Fibroblast of lung (primary cell): ENCODE results near the gene FAM219B.

Source experiments
- CTCF ChIP-seq, 2 donors: IDR thresholded peaks in 1 of 2; conservative IDR thresholded peaks in 1 of 2; 1 replicate in 1 of 2; 2 replicates in 1 of 2; pipeline ENCODE4 v1.5.1; 2011 to 2012; ENCODE audit warnings: low read length in 2 of 2, control low read depth in 1 of 2, inconsistent platforms in 1 of 2, low read depth in 1 of 2, mild to moderate bottlenecking in 1 of 2
- EZH2 ChIP-seq: IDR thresholded peaks from 2 replicates; pipeline ENCODE4 v1.5.1; 2012; ENCODE audit warnings: low read length, control low read depth, mild to moderate bottlenecking; ENCODE audit errors: missing control alignments

GRCh38 chr15:74850393-74850792 lies 56.3 kb downstream of the FAM219B start:
- TF ChIP-seq CTCF (conservative IDR thresholded peaks at IDR 0.05 in 1 of 2, IDR thresholded peaks at IDR 0.05 in 1 of 2; ENCODE audit: low read depth in 1 of 2, low read length in 2 of 2) (no peak), EZH2 (no peak)
